OCI-LY7 (cell line): ENCODE results near the gene C10orf88.

Experiments used
- EZH2phosphoT487 ChIP-seq: fragments of 200-600 bp; sonication (generic); IDR thresholded peaks from 2 replicates; pipeline ENCODE4 v1.6.1; 2018; ENCODE audit warnings: low read depth, borderline replicate concordance, mild to moderate bottlenecking, mixed run types, antibody characterized with exemption, low read length, moderate library complexity, mixed read lengths
- TF ChIP-seq, protein P1 (sequence below): fragments of 200-600 bp; sonication (generic); conservative IDR thresholded peaks from 2 replicates; pipeline ENCODE4 v1.5.1; 2014; ENCODE audit warnings: mild to moderate bottlenecking, antibody characterized with exemption, low read length, moderate library complexity, mixed read lengths

DNA sequence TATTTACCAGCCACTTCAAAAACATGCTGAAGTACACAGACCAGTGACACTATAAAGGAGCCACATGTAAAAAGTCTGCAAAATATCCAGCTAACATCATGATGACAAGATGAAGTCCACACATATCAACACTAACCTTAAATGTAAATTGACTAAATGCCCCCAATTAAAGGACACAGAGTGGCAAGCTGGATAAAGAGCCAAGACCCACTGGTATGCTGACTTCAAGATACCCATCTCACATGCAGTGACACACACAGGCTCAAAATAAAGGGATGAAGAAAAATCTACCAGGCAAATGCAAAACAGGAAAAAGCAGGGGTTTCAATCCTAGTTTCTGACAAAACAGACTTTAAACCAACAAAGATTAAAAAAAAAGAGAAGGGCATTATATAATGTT is 12.9 kb upstream of the C10orf88 start:
- TF ChIP-seq, protein P1, sequence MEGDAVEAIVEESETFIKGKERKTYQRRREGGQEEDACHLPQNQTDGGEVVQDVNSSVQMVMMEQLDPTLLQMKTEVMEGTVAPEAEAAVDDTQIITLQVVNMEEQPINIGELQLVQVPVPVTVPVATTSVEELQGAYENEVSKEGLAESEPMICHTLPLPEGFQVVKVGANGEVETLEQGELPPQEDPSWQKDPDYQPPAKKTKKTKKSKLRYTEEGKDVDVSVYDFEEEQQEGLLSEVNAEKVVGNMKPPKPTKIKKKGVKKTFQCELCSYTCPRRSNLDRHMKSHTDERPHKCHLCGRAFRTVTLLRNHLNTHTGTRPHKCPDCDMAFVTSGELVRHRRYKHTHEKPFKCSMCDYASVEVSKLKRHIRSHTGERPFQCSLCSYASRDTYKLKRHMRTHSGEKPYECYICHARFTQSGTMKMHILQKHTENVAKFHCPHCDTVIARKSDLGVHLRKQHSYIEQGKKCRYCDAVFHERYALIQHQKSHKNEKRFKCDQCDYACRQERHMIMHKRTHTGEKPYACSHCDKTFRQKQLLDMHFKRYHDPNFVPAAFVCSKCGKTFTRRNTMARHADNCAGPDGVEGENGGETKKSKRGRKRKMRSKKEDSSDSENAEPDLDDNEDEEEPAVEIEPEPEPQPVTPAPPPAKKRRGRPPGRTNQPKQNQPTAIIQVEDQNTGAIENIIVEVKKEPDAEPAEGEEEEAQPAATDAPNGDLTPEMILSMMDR = no peak
- TF ChIP-seq EZH2phosphoT487 = no peak
